Uterus (tissue), 4 donors: ENCODE measurements around the gene THSD4. TPM values are rescaled to one million over a fixed set of nuclear protein-coding genes. Genes with fewer than 3 reads are reported as not detected.
"Not testable (repeated sequence)": the region's sequence is repeated elsewhere in the genome, so short reads cannot be mapped to it uniquely, and the experiment has no call there.

Experiments
- DNase-seq, 2 donors: peaks; one replicate each; pipeline ENCODE4 v3.0.0-alpha.2; 2019 to 2020
- H3K27ac ChIP-seq, 2 donors: fragments of 200-600 bp; sonication (generic); 1 replicate in 1 of 2; 2 replicates in 1 of 2; pipeline ENCODE4 v1.5.1; 2016 to 2018
- H3K27me3 ChIP-seq, 2 donors: fragments of 200-600 bp; sonication (generic); one replicate each; pipeline ENCODE4 v1.5.1; 2018 to 2019; ENCODE audit warnings: control low read depth in 1 of 2
- H3K36me3 ChIP-seq, 2 donors: fragments of 200-600 bp; sonication (generic); one replicate each; pipeline ENCODE4 v1.5.1; 2019; ENCODE audit warnings: control low read depth in 1 of 2
- H3K4me1 ChIP-seq, 2 donors: fragments of 200-600 bp; sonication (generic); one replicate each; pipeline ENCODE4 v1.5.1; 2018 to 2019; ENCODE audit warnings: control low read depth in 1 of 2
- H3K4me3 ChIP-seq, 2 donors: fragments of 200-600 bp; sonication (generic); 1 replicate in 1 of 2; 2 replicates in 1 of 2; pipeline ENCODE4 v1.5.1; 2018 to 2019; ENCODE audit warnings: mild to moderate bottlenecking in 1 of 2
- H3K9me3 ChIP-seq, 2 donors: fragments of 200-600 bp; sonication (generic); one replicate each; pipeline ENCODE4 v1.5.1; 2019; ENCODE audit warnings: control low read depth in 1 of 2
- CTCF ChIP-seq, 4 experiments: fragments of 200-600 bp in 2 of 4; fragments of 450-650 bp in 2 of 4; sonication (generic) in 2 of 4; IDR thresholded peaks; one replicate each; pipeline ENCODE4 v1.5.1; 2016 to 2019; ENCODE audit warnings: antibody characterized with exemption in 4 of 4, mild to moderate bottlenecking in 2 of 4, moderate library complexity in 1 of 4
- POLR2A ChIP-seq, 2 donors: fragments of 450-650 bp; IDR thresholded peaks; one replicate each; pipeline ENCODE4 v1.6.1; 2016; ENCODE audit warnings: antibody characterized with exemption in 2 of 2, mild to moderate bottlenecking in 1 of 2, moderate library complexity in 1 of 2
- intact Hi-C: fragments of 100-400 bp; cut with DNase I; formaldehyde crosslinking; loops from one replicate; pipeline ENCODE4 v1.15.1; 2023; ENCODE audit warnings: low total_unique reads
- total RNA-seq, 4 donors: library from RNA; depleted of rRNA in 3 of 4; stranded (reverse); fragments of >200 nt in 3 of 4; gene quantifications; one replicate each; pipeline versions ENCODE4 v1.1.0 to v1.2.4, GENCODE V29; 2014 to 2023
- donor health status: DM: yes; HTN: yes; CAD: no.

THSD4 gene
- total RNA-seq, 4 donors from 2014 or later = 7.1 to 144 (median 35.4) TPM

- DNase-seq = no peak
- Histone ChIP-seq H3K9me3 (no peaks in the 10 kb centered on the region), H3K36me3 (no peaks in the 10 kb centered on the region), H3K27me3 (no peaks in the 10 kb centered on the region), H3K4me3 (no peak overlapping the region), H3K27ac (no peak overlapping the region), H3K4me1 (no peaks in the 10 kb centered on the region)
- TF ChIP-seq POLR2A (IDR thresholded peaks at IDR 0.05) (no peak), CTCF (IDR thresholded peaks at IDR 0.05) (no peak)
- intact Hi-C loops = no loop called here
Observed at GRCh38 chr15:71312194-71312708, 197.0 kb downstream of the THSD4 start.

DNA sequence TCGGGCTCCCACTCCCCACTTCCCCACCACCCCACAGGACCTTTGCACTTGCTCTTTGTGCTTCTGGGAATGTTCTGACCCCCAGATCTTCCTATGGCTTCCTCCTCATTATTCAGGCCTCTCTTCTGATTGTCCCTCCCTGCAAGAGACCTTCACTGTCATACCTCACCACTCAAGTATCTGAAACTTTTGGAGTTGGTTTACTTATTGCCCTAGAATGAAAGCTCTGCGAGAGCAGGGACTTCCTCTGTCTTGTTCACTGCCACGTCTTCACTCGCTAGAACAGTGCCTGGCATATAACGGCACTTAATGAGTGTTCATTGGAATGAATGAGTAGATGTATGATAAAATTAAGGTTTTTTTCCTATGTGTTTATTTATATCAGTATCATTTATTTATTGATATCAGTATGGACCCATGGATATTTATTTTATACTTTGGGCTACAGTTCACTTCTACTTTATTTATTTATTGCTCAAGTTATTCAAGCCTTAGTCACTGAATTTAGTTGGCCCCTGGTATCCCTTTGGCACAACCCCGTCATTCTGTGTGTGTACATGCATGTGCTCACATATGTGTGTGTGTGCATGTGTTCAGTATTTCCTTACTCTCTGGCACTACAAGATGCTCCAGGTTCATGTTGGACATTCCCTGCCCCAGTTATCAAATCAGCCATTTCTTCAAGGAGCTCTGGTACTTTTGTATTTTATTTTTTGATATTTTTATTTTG lies 197.6 kb downstream of the THSD4 start:
- Histone ChIP-seq H3K9me3 (no peaks in the 10 kb centered on the region), H3K36me3 (no peaks in the 10 kb centered on the region), H3K4me1 (no peaks in the 10 kb centered on the region), H3K27me3 (no peaks in the 10 kb centered on the region), H3K27ac (no peak overlapping the region), H3K4me3 (no peak overlapping the region)
- TF ChIP-seq CTCF (IDR thresholded peaks at IDR 0.05) (no peak), POLR2A (IDR thresholded peaks at IDR 0.05) (no peak)
- DNase-seq = no peak
- intact Hi-C loops = no loop called here

- Histone ChIP-seq H3K4me1 (no peaks in the 10 kb centered on the region), H3K4me3 (no peak overlapping the region), H3K27ac (no peak overlapping the region), H3K9me3 (no peaks in the 10 kb centered on the region), H3K36me3 (no peaks in the 10 kb centered on the region), H3K27me3 (no peaks in the 10 kb centered on the region)
- DNase-seq = no peak
- intact Hi-C loops = no loop called here
- TF ChIP-seq CTCF (IDR thresholded peaks at IDR 0.05) (no peak), POLR2A (IDR thresholded peaks at IDR 0.05) (no peak)
Observed at GRCh38 chr15:71313806-71314205, 198.5 kb downstream of the THSD4 start.

DNA sequence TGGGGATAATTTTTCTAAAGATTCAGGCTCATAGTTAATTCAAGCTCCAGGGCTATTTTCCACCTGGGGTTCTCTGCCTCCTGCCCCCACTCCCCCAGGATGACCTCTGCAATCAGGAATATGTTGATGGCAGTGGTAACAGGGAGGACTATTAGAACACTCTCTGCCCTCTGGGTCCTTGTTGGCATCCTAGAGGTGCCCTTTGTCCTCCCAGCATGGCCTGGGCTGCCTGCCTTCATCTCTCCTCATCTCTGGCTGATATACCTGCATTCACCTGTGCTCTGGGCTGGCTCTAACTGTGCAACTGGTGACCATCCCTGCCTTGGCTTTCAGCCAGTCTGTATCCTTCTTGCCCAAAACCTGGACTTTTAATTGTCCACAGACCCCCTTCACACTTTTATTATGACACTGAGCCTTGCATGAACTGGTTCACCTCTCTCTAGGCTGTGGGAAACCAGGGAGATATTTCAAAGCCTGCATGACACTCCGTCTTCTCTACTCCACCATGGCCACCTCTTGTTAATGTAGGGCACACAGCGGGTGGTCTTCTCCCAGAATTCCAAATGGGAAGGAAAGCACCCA lies 199.8 kb downstream of the THSD4 start:
- Histone ChIP-seq H3K36me3 (no peaks in the 10 kb centered on the region), H3K27ac (no peak overlapping the region), H3K4me1 (no peaks in the 10 kb centered on the region), H3K27me3 (no peaks in the 10 kb centered on the region), H3K9me3 (no peaks in the 10 kb centered on the region), H3K4me3 (no peak overlapping the region)
- TF ChIP-seq POLR2A (IDR thresholded peaks at IDR 0.05) = no peak
- no peak for TF ChIP-seq CTCF (IDR thresholded peaks at IDR 0.05)
- no peak for DNase-seq
- intact Hi-C loops = no loop called here

GRCh38 chr15:71316911-71317310 lies 201.6 kb downstream of the THSD4 start:
- TF ChIP-seq CTCF (IDR thresholded peaks at IDR 0.05) = no peak
- H3K4me1 ChIP-seq = no peaks in the 10 kb centered on the region
- peak overlapping the region; percentile 56 to 65 for H3K27ac ChIP-seq
- H3K4me3 ChIP-seq = no peak overlapping the region
- H3K9me3 ChIP-seq = no peaks in the 10 kb centered on the region
- intact Hi-C loops = no loop called here
- no peak for DNase-seq
- H3K36me3 ChIP-seq = no peaks in the 10 kb centered on the region
- H3K27me3 ChIP-seq = no peaks in the 10 kb centered on the region

DNA sequence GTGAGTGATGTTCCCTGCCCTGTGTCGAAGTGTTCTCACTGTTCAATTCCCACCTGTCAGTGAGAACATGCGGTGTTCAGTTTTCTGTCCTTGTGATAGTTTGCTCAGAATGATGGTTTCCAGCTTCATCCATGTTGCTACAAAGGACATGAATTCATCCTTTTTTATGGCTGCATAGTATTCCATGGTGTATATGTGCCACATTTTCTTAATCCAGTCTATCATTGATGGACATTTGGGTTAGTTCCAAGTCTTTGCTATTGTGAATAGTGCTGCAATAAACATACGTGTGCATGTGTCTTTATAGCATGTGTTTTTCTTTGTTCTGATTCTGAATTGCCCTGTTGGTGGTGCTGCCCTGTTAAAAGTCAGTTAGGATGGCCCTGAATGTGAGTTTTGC lies 204.2 kb downstream of the THSD4 start:
- DNase-seq, H3K4me1 ChIP-seq, H3K27ac ChIP-seq, H3K4me3 ChIP-seq, H3K36me3 ChIP-seq, H3K27me3 ChIP-seq, H3K9me3 ChIP-seq, intact Hi-C loops: not testable (repeated sequence)
